Stimulated activated CD4-positive, alpha-beta T cell treated with anti-CD3 and anti-CD28 coated beads, Interleukin-1b, Interleukin-23, amount 100 ng/mL, for 1 hour (primary cell): ENCODE results near the gene ATP5F1B.
A peak's percentile ranks its signal among the peaks of the same experiment; 100 is the strongest.
"Not testable (repeated sequence)": the region's sequence is repeated elsewhere in the genome, so short reads cannot be mapped to it uniquely, and the experiment has no call there.

Source experiments
- DNase-seq, 2 donors: peaks; one replicate each; pipeline ENCODE4 v3.0.0-alpha.2; 2020; ENCODE audit warnings: low read depth in 2 of 2

Gene ATP5F1B

DNA sequence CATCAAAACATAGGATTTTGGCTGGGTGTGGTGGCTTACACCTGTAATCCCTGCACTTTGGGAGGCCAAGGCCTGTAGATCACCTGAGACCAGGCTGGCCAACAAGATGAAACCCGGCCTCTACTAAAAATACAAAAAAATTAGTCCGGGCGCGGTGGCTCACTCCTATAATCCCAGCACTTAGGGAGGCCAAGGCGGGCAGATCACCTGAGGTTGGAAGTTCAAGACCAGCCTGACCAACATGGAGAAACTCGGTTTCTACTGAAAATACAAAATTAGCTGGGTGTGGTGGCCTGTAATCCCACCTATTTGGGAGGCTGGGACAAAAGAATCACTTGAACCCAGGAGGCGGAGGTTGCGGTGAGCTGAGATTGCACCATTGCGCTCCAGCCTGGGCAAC is 2.2 kb upstream of the ATP5F1B start:
- DNase-seq = not testable (repeated sequence)

- no peak for DNase-seq
Observed at GRCh38 chr12:56645201-56645716, 525 bp downstream of the ATP5F1B start.

GRCh38 chr12:56644654-56645053 is 1.1 kb downstream of the ATP5F1B start:
- DNase-seq = no peak

GRCh38 chr12:56641219-56641618 is 4.6 kb downstream of the ATP5F1B start:
- DNase-seq = no peak

DNA sequence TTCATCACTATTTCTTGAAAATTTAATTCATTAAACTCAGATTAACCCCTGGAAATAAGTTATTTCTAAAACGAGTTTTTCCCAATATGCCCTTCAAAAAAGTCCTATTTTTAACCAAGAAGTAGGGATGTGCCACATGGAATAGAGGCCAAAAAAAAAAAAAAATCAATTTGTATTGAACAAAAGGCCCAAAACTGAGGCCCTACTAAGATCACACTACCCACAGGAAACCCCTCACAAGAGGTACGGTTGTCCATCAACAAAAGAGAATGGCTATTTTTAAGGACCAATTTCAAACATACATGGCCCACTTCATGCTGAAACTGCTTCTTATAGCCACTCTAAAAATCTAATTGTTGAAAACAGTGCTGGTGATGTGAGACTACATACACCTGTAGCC is 8.2 kb downstream of the ATP5F1B start:
- DNase-seq = no peak

GRCh38 chr12:56636675-56637540 is 8.9 kb downstream of the ATP5F1B start:
- peak; percentile 75 to 82 for DNase-seq

- peak; percentile 41 to 73 for DNase-seq
Observed at GRCh38 chr12:56635806-56636674, 9.7 kb downstream of the ATP5F1B start.

DNA sequence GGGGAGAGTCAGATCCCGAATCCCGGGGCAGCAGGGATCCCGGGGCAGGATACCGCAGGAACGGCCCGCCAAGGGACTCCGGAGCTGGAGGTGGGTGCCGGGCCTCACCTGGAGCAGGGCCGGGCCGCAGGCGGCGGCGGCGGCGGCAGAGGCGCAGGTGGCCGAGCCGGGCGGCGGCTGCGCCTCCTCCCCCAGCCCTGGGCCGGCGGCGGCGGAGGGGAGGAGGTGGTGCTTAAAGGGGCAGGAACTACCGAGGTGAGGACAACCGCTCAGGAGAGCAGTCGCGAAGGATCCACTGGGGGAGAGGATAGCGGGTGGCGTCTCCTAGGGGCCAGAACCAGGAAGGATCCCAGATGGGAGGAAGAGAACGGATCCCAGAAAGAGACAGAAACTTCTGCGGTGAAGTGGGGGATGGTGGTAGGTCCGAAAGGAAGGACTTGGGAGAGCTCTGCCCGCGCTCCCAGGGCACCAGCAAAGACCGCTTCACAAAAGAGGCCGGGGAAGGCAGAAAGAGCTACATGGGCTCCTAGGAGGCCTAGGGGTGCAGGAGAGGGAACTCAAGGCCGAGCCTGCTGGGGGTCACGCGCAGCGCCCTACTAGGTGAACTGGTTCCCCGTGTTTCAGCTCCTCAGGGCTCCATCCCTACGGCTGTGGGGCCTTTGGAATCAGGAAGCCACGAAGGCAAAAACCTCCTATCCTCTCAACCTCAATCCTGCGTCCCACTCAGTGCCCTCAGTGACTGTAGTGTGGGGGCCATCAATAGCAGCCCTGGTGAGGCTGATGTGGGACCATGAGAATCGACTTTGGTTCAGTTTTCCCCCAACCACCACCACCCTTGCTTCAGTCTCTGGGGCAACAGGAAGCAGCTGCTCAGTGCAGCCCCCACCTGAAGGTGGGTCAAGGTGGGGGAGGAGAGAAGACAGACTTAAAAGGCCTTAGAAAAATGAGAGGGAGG is 10.7 kb downstream of the ATP5F1B start:
- DNase-seq = no peak

DNA sequence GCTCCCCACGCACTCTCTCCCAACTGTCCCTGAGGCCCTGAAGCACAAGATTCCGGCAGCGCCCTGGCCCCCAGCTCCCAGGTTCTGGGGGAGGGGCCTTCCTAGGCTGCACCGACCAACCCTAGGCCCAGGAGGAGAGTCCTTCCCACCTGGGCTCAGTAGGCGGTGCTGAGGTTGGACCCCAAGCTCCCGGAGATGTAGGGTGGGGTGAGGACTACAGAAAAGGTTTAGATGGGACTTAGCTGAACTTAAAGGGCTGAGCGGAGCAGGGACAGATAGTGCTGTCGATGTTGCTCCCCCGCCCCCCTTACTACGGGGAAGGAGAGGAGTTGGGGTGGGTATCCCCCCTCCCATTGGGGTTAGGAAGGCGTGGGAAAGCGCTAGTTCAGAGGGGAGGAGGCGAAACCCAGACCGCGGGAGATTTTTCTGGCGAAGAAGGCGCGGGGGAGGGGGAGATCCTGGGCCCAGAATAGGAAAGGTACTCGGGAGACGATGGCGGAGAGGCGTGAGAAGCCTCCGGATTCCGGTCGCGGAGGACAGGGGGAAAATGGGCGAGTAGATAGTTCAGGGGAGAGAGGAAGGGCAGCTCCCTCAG is 11.4 kb downstream of the ATP5F1B start:
- DNase-seq = no peak

DNA sequence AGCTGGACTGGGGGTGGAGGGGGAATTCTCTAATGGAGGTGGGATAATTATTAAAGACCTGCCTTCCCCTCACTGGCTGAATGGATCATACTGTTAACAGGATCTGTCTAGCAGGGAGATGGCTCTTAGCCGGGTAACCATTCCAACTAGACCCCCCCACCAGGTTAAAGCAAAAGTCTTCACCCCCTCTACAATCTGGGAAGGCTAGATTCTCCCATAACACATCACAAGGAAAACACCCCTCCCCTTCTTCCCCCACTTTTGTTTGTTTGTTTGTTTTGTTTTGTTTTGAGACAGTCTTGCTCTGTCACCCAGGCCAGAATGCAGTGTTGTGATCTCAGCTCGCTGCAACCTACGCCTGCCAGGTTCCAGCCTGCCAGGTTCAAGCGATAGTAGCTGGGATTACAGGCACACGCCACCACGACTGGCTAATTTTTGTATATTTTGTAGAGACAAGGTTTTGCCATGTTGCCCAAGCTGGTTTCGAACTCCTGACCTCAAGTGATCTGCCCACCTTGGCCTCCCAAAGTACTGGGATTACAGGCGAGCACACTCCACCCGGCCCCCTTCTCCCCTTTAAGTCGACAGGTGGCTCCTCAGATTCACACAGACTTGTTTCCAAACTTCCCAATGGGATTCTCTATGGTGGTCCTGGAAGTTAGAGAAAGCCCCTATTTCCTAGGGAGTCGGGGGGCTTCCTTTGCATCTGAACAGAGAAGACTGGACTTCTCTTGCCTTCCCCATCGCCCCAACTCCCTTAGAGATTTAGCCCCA is 12.1 kb downstream of the ATP5F1B start:
- DNase-seq = no peak

DNA sequence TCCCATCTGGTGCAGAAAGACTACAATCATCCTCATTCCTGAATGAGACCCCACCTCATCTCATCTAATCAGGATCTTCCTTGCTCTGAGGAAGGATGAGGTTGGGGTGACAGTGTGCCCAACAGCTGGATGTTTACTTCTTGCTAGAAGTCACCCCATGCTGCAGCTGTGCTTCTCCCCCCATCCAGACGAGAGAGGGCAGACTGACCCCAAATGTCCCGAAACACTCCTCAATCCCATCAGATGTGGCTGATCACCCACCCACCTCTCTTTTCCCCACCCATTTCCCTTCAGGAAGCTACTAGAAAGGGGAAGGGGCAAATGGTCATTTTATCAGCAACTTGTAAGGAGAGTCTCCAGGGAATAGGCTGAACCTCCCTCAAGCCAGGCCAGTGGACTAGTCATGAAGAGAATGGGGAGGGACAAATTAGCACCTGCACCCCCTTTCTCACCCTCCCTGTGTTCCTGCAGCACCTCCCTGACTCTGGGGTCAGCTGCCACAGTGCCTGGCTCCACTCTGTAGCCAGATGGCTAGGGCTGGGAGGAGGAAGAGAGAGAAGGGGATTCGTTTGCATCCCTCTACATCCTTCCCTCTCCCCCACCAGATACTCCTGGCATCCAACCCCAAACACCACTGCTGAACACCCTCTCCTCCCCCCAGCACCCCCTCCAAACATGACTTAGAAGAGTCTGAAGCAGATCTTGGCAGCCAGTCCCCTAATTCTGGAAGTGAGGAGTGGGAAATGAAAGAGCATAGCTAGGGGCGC is 12.9 kb downstream of the ATP5F1B start:
- DNase-seq = no peak

GRCh38 chr12:56631790-56632700 is 13.7 kb downstream of the ATP5F1B start:
- no peak for DNase-seq

DNA sequence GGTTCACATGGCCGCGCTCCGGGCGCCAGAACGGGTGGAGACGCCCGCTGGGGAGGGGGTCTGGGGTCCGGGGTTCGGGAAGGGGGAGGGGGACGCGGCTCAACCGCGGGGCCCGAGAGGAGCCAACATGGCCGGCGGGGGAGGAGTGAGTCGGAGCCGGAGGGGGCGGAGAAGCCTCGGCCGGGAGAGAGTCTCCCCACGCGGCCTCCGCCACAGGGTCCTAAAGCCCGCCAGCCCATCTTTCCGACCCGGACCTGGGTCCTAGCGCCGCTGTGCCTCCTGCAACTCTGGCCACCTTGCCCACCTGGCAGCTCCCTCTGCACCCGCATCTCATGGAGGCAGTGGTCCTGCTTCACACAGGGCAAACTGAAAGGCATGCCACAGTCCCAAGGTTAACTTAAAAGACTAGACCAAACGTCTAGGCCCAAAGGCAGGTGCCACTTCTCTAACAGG is 15.6 kb downstream of the ATP5F1B start, which contains the start of gene BAZ2A:
Gene BAZ2A (minus strand): TSS at position 147 of the 453 bp plus-strand sequence. CDS start 12,796 bp downstream, outside the sequence.
- peak; percentile 60 to 79 for DNase-seq

- peak in 1 of 2 donors; percentile 53 for DNase-seq
Observed at GRCh38 chr12:56629459-56630179, 16.2 kb downstream of the ATP5F1B start.

DNA sequence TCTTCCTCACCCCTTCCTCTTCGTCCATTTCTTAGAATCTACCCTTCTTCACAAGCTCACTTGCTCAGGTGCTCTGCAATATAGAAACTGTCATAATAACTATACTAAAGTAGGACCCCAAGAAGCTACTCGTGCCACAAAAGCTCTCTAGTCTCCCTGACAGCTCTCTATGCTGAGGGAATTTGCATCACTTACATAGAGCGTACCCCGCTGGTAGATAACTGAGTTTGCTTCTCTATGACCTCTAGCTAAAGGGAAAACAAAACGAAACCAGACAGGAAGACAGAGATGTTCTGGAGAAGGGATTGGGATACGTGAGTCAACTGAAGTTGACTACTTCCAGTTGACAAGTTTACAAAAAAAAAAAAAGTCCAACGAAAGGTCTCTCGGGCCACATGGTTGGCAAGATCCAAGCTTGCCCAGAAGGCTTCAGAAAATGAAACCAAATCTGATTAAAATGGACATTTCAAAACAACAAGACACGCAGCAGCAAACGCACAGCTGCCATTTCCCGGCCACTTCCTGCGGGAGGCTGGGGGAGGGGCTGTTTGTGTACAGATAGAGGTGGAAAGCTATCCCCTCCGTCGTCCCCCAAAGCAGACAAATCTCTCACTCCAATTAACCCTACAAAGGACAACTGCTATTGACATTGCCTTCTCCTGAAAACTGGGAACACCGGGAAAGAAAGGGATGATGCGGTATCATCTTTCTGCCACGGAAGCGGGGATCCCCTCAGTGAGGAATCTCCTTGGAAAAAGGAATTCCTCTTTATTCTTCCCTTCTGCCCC is 16.9 kb downstream of the ATP5F1B start:
- no peak for DNase-seq

DNA sequence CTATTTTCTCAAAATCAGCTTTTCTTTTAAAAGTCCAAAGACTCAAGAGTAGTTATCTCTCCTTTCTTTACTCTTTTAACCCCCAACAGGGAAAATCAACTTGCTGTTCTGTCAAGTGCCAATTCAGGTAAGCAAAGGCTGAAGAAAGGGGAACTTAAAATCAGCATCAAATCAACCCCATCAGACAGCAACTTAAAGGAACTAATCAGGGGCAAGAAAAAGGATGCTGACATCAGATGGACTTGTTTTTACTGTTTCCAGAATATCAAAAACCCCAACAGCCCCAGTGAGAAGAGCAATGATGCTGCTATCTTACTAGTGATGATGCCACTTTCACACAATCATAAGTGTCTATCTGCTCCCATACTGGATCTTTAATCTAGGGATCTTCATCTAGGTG is 19.1 kb downstream of the ATP5F1B start:
- no peak for DNase-seq

- no peak for DNase-seq
Observed at GRCh38 chr12:56622535-56622934, 23.2 kb downstream of the ATP5F1B start.
